HG03060 (cell line): ENCODE results near the gene HLCS.

Source experiments
- ATAC-seq: cut with Tn5 transposase; IDR thresholded peaks from one replicate; pipeline ENCODE4 v1.9.1; 2021; ENCODE audit warnings: low read depth, moderate number of reproducible peaks; ENCODE audit not compliant: unreplicated experiment

The HLCS gene

GRCh38 chr21:36890086-36890485 is 76.4 kb downstream of the HLCS start:
- ATAC-seq, result no peak

- no peak for ATAC-seq
These were observed 77.1 kb downstream of the HLCS start for GRCh38 chr21:36889401-36889800.

GRCh38 chr21:36888466-36888865 is 78.0 kb downstream of the HLCS start:
- no peak for ATAC-seq

- ATAC-seq, result no peak
These were observed 78.5 kb downstream of the HLCS start for GRCh38 chr21:36887963-36888362.

GRCh38 chr21:36883532-36884486 is 82.7 kb downstream of the HLCS start:
- ATAC-seq, result no peak

- ATAC-seq, result no peak
These were observed 83.7 kb downstream of the HLCS start for GRCh38 chr21:36882776-36883175.

- no peak for ATAC-seq
These were observed 85.2 kb downstream of the HLCS start for GRCh38 chr21:36881228-36881627.

GRCh38 chr21:36879827-36880226 is 86.6 kb downstream of the HLCS start:
- no peak for ATAC-seq

- ATAC-seq, result no peak
These were observed 88.7 kb downstream of the HLCS start for GRCh38 chr21:36877741-36878140.

DNA sequence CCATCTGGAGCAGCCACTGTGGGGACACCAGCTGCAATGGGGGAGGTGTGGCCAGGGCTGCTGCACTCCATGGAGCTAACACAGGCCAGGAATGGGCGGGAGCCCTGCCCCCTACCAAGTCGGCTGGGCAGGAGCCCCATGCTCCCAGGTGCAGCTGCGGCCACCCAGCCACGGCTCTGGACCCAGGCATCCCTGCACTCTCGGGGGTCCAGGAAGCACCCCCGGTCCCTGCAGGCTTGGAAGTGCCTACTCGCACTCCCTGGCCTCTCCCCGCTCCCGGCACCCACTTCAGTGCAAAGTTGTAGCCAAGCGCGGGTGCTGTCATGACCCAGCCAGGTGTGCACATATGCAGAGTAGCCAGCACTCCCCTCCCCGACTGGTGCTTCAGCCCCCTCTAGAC is 91.8 kb downstream of the HLCS start:
- no peak for ATAC-seq

DNA sequence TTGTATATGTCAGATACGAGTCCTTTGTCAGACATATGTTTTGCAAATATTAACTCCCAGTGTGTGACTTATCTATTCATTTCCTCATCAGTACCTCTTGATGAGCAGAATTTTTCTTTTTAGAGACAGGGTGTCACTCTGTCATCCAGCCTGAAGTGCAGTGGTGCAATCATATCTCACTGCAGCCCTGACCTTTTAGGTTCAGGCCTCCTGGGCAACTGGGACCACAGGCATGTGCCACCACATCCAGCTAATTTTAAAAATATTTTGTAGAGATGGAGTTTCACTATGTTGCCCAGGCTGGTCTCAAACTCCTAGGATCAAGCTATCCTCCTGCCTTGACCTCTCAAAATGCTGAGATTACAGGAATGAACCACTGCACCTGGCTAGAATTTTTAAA is 93.0 kb downstream of the HLCS start:
- ATAC-seq, result no peak

GRCh38 chr21:36867291-36867905 is 99.1 kb downstream of the HLCS start:
- no peak for ATAC-seq

DNA sequence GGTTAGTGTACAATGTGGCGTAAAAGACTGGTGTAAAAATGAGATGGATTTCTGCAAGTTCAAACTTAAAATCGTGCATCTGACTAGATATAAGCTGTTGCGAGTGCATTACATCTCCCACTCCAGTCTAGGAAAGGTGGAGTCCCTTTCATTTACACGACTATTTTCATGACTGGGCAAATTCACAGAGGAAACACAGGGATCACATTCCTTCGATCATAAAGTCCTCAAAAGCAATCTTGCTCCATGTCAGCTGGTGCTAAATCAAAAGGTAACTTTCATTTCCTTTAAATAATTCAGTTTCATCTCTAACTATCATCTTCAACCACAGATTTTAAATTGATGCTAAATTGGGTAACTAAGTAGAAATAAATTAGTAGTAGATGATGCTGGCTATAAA is 100.0 kb downstream of the HLCS start:
- ATAC-seq, result no peak

DNA sequence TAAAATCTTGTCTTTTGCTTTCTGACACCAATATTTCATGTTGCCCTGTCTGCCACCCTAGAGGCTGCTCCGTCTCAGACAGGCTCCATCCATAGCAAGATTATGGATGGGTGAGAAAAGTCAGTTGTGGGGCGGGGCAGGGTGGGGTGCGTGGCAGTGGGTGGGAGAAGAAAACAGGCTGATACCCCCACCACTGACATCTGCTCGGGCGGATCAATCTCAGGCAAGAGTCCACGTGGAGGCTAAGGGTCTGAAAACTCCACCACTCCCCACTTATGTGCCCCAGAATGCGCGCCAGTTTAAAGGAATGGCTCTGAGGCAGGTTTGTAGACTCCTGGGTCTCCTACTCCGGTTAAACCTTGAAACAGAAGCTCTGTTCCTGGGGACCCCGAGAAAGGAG is 101.5 kb downstream of the HLCS start:
- no peak for ATAC-seq

DNA sequence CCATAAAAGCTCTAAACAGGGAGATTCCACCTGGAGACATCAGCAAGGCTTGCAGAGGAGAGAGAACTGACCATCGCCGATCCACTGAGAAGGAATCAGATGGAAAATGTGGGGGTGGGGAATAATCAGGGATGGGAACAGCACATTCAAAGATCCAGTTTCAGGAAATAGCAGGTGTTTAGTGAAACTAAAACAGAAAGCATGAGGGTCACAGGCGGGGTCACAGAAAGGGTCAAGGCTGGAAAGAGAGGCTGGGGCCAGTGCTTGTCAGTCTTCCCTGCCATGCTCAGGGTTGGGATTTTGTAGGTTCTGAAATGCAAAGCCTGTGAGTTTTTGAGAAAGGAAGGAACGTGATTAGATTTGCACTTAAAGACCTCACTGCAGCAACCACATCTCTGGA is 103.2 kb downstream of the HLCS start:
- ATAC-seq, result no peak

- ATAC-seq, result no peak
These were observed 104.7 kb downstream of the HLCS start for GRCh38 chr21:36861595-36862323.

- ATAC-seq, result no peak
These were observed 105.5 kb downstream of the HLCS start for GRCh38 chr21:36860736-36861594.

DNA sequence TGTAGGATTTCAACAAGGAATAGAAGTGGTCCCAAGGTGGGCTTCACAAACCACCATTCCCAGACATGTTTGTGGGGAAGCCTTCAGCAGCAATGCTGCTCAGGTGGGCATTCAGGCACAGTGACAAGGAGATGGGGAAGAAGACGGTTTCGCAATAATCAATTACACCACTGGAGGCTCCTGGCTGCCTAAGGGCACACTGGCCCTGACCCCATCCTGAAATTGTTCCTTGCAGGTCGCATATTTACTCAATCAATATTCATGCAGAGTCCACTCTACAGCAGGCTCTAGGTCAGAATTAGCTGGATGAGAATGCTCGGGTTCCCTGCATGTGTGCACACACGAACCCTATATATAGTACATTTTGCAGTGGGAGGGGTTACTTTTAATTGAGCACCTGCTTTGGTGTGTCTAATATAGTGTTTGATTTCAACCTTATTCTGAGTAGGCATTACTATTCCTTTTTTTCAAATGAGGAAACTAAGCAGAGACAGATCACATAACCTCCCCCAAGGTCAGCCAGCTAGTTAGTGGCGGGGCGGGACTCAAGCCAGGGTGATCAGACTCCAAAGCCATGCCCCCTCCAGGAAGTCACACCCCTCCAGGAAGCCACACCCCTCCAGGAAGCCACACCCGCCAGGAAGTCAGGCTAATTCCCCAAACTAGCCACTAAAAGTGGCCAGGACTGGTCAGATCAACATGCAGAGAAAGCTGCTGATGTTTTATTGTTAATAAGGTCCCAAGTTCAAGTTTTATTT is 106.5 kb downstream of the HLCS start:
- no peak for ATAC-seq

- ATAC-seq, result no peak
These were observed 108.0 kb downstream of the HLCS start for GRCh38 chr21:36858320-36858957.
